BE2C (cell line): ENCODE data around the gene DNAJC25.

ENCODE experiments used
- DNase-seq: peaks from one replicate; pipeline ENCODE4 v3.0.0-alpha.2; 2020
- H3K27me3 ChIP-seq: fragments of 250-450 bp; sonication (Bioruptor Pico); 2 replicates; pipeline ENCODE4 v1.5.1; 2020; ENCODE audit warnings: mild to moderate bottlenecking
- H3K36me3 ChIP-seq: fragments of 250-450 bp; sonication (Bioruptor Pico); 2 replicates; pipeline ENCODE4 v1.5.1; 2020; ENCODE audit warnings: mild to moderate bottlenecking
- H3K4me1 ChIP-seq: fragments of 250-450 bp; sonication (Bioruptor Pico); 2 replicates; pipeline ENCODE4 v1.5.1; 2020
- H3K4me3 ChIP-seq: 2 replicates; pipeline ENCODE4 v1.5.1; 2011; ENCODE audit warnings: low read depth, low read length
- H3K9me3 ChIP-seq: fragments of 250-450 bp; sonication (Bioruptor Pico); 2 replicates; pipeline ENCODE4 v1.5.1; 2020
- TF ChIP-seq, protein P1 (sequence below): IDR thresholded peaks from 2 replicates; pipeline ENCODE4 v1.5.1; 2012; ENCODE audit warnings: mild to moderate bottlenecking, low read depth, low read length

DNAJC25 gene

DNA sequence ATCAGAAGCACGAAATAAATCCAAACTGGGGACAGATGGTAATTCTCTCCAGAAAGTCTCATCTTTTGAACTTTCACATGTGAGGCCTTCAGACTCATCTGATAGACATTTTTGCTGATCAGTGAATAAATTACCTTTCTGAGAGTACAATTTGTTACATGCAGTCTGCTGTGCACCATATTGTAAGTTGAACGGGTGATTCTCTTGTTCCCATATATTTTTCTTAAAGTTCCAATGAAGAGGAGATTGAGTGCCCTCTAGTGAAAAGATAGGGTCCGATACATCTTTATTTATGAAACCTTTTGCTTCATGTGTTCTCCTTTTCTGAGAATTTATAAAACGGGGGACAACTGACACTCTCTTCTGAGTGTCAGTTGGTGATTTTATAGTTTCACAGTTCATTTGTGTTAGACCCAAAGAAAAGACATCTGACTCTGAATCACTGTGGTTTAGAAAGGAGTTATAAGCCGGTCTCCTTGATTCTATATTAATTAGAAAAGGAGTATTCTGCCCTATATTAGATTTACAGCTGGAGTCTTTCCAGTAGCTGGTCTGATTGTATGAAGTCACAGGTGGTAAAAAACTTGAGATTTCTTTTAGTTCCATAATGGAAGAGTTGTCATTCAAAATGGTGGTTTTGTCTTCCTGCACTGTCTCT is 60.7 kb downstream of the DNAJC25 start:
- no peaks in the 10 kb centered on the region for H3K4me1 ChIP-seq
- H3K36me3 ChIP-seq: no peaks in the 10 kb centered on the region
- DNase-seq: no peak
- TF ChIP-seq, protein P1, sequence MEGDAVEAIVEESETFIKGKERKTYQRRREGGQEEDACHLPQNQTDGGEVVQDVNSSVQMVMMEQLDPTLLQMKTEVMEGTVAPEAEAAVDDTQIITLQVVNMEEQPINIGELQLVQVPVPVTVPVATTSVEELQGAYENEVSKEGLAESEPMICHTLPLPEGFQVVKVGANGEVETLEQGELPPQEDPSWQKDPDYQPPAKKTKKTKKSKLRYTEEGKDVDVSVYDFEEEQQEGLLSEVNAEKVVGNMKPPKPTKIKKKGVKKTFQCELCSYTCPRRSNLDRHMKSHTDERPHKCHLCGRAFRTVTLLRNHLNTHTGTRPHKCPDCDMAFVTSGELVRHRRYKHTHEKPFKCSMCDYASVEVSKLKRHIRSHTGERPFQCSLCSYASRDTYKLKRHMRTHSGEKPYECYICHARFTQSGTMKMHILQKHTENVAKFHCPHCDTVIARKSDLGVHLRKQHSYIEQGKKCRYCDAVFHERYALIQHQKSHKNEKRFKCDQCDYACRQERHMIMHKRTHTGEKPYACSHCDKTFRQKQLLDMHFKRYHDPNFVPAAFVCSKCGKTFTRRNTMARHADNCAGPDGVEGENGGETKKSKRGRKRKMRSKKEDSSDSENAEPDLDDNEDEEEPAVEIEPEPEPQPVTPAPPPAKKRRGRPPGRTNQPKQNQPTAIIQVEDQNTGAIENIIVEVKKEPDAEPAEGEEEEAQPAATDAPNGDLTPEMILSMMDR: peak; percentile 49
- H3K9me3 ChIP-seq: no peaks in the 10 kb centered on the region
- H3K4me3 ChIP-seq: no peak overlapping the region
- H3K27me3 ChIP-seq: no peaks in the 10 kb centered on the region

DNA sequence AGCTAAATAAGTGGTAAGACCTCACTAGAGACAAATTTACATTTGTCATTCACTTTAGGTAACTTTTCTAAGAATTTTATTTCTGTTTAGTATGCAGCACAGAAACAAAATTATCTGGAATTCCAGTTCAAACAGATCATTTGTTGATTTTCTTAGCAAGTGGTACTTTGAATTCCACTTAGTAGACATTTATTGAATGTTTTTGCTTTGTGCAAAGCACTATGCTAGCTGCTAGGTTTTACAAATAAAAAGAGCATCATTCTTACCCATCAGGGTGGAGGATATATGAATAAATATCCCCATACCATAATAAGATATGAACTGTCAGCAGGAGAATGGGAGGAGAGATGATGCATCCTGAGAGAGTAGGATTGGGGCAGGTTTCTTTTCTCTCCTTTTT is 65.7 kb downstream of the DNAJC25 start:
- Histone ChIP-seq H3K4me3 (no peak overlapping the region), H3K27me3 (no peaks in the 10 kb centered on the region), H3K9me3 (no peaks in the 10 kb centered on the region), H3K36me3 (no peaks in the 10 kb centered on the region), H3K4me1 (no peaks in the 10 kb centered on the region)
- TF ChIP-seq, protein P1: no peak
- no peak for DNase-seq

DNA sequence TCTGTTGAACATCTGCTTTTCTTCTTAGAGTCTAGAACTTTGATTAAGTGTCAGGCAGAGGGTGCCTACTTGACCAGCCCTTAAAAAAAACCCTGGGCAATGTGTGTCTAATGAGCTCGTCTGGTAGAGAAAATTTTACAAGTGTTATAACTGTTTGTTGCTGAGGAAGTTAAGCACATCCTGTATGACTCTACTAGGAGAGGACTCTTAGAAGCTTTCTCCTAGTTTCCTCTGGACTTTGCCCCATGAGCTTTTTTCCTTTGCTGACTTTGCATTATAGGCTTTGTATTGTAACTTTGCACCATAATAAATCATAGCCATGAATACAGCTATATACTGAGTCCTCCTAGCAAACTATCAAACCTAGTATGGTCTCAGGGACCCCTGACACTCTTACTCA is 69.6 kb downstream of the DNAJC25 start:
- no peak for DNase-seq
- Histone ChIP-seq H3K4me3 (no peak overlapping the region), H3K4me1 (no peaks in the 10 kb centered on the region), H3K9me3 (no peaks in the 10 kb centered on the region), H3K36me3 (no peaks in the 10 kb centered on the region), H3K27me3 (no peaks in the 10 kb centered on the region)
- TF ChIP-seq, protein P1: no peak
